Neural progenitor cell (in vitro differentiated cells): Measurements from ENCODE around the gene BLZF1. TPM values are rescaled to one million over a fixed set of nuclear protein-coding genes. Genes with fewer than 3 reads are reported as not detected.

Source experiments
- DNase-seq: peaks from one replicate; pipeline ENCODE4 v3.0.0-alpha.2; 2016; ENCODE audit warnings: low spot score
- H2AFZ ChIP-seq: fragments of 200-600 bp; sonication (generic); replicated peaks from 2 replicates; pipeline ENCODE4 v1.6.1; 2016; ENCODE audit warnings: antibody characterized with exemption
- H3F3A ChIP-seq: fragments of 200-600 bp; sonication (generic); 2 replicates; pipeline ENCODE4 v1.6.1; 2016; ENCODE audit warnings: antibody characterized with exemption, low read depth
- H3K27ac ChIP-seq: fragments of 200-600 bp; sonication (generic); 2 replicates; pipeline ENCODE4 v1.5.1; 2016; ENCODE audit warnings: mild to moderate bottlenecking
- H3K27me3 ChIP-seq: fragments of 200-600 bp; sonication (generic); 2 replicates; pipeline ENCODE4 v1.6.1; 2016; ENCODE audit warnings: mild to moderate bottlenecking, moderate library complexity
- H3K36me3 ChIP-seq: fragments of 200-600 bp; sonication (generic); 2 replicates; pipeline ENCODE4 v1.5.1; 2016
- H3K4me1 ChIP-seq: fragments of 200-600 bp; sonication (generic); 2 replicates; pipeline ENCODE4 v1.6.1; 2016; ENCODE audit warnings: mixed run types
- H3K4me2 ChIP-seq: fragments of 200-600 bp; sonication (generic); 2 replicates; pipeline ENCODE4 v1.6.1; 2016
- H3K4me3 ChIP-seq: fragments of 200-600 bp; sonication (generic); 2 replicates; pipeline ENCODE4 v1.5.1; 2016
- H3K79me2 ChIP-seq: fragments of 200-600 bp; sonication (generic); 2 replicates; pipeline ENCODE4 v1.6.1; 2016; ENCODE audit warnings: low read depth
- H3K9ac ChIP-seq: fragments of 200-600 bp; sonication (generic); 2 replicates; pipeline ENCODE4 v1.6.1; 2016
- H3K9me3 ChIP-seq: fragments of 200-600 bp; sonication (generic); 2 replicates; pipeline ENCODE4 v1.5.1; 2016; ENCODE audit warnings: low read depth
- H4K20me1 ChIP-seq: fragments of 200-600 bp; sonication (generic); 2 replicates; pipeline ENCODE4 v1.6.1; 2016; ENCODE audit warnings: low read depth
- H3K27ac Mint-ChIP-seq: 3 replicates; pipeline ENCODE4 v1.8.0; 2021; ENCODE audit warnings: mixed read lengths
- H3K27me3 Mint-ChIP-seq: 2 replicates; pipeline ENCODE4 v1.8.0; 2022; ENCODE audit warnings: low read depth, mild to moderate bottlenecking, inconsistent platforms, moderate library complexity, mixed read lengths; ENCODE audit not compliant: insufficient read depth
- H3K36me3 Mint-ChIP-seq: 3 replicates; pipeline ENCODE4 v1.8.0; 2021; ENCODE audit warnings: mixed read lengths
- H3K4me1 Mint-ChIP-seq: 3 replicates; pipeline ENCODE4 v1.8.0; 2021; ENCODE audit warnings: mixed read lengths
- H3K4me3 Mint-ChIP-seq: 3 replicates; pipeline ENCODE4 v1.8.0; 2021; ENCODE audit warnings: mild to moderate bottlenecking, moderate library complexity, mixed read lengths
- H3K9me3 Mint-ChIP-seq: 3 replicates; pipeline ENCODE4 v1.8.0; 2020; ENCODE audit warnings: mixed read lengths
- CTCF ChIP-seq: fragments of 200-600 bp; sonication (generic); IDR thresholded peaks from 2 replicates; pipeline ENCODE4 v1.5.1; 2017; ENCODE audit warnings: antibody characterized with exemption, mild to moderate bottlenecking
- EZH2 ChIP-seq: fragments of 200-600 bp; sonication (generic); IDR thresholded peaks from 2 replicates; pipeline ENCODE4 v1.6.1; 2017; ENCODE audit warnings: antibody characterized with exemption, mild to moderate bottlenecking, moderate library complexity
- EZH2phosphoT487 ChIP-seq: fragments of 200-600 bp; sonication (generic); IDR thresholded peaks from 2 replicates; pipeline ENCODE4 v1.6.1; 2017; ENCODE audit warnings: antibody characterized with exemption
- total RNA-seq: library from RNA; depleted of rRNA; stranded (reverse); fragments of >200 nt; gene quantifications from 2 replicates; pipeline ENCODE4 v1.2.3, GENCODE V29; 2015; ENCODE audit warnings: low replicate concordance

The BLZF1 gene
- total RNA-seq, 1 donor from 2014 or later = 25.2 TPM

GRCh38 chr1:169345511-169345910, 22.5 kb upstream of the BLZF1 start:
- no peak overlapping the region for H3K4me3 Mint-ChIP-seq
- H3K9ac ChIP-seq = no peak overlapping the region
- no peak overlapping the region for H2AFZ ChIP-seq
- H3K9me3 Mint-ChIP-seq = peaks cover 4% of the 10 kb centered on the region
- no peaks in the 10 kb centered on the region for H3K4me1 Mint-ChIP-seq
- no peaks in the 10 kb centered on the region for H3K9me3 ChIP-seq
- no peak overlapping the region for H3K27ac ChIP-seq
- no peaks in the 10 kb centered on the region for H3K4me1 ChIP-seq
- no peaks in the 10 kb centered on the region for H3K36me3 ChIP-seq
- H3K27ac Mint-ChIP-seq = no peak overlapping the region
- H3K27me3 ChIP-seq = no peaks in the 10 kb centered on the region
- peaks cover 5% of the 10 kb centered on the region for H3K36me3 Mint-ChIP-seq
- no peak overlapping the region for H3K4me2 ChIP-seq
- no peaks in the 10 kb centered on the region for H4K20me1 ChIP-seq
- TF ChIP-seq CTCF = no peak
- no peak for TF ChIP-seq EZH2
- no peak for TF ChIP-seq EZH2phosphoT487
- H3K27me3 Mint-ChIP-seq = no peaks in the 10 kb centered on the region
- H3F3A ChIP-seq = no peaks in the 10 kb centered on the region
- H3K4me3 ChIP-seq = no peak overlapping the region
- no peak for DNase-seq
- H3K79me2 ChIP-seq = peaks cover 3% of the 10 kb centered on the region

DNA sequence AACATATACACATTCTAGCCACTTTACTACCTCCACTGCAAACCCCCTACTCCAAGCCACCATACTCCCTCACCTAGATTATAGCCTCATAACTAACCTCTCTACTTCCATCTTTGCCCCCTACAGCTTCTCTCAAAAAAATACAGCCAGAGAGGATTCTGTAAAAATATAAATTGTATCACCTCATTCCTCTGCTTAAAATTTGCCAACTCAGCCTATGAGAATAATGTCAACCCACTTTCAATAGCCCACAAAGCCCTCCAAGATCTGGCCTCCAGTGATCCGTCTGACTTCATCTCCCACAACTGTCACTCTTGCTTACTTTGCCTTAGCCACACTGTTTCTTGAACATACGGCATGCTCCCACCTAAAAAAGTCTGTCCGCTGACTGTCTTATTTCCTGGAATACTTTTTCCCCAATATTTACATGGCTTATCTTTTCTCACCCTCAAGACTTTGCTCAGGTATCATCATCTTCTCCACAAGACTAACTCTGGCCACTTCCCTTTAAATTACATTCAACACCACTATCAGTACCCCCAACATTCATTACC, 21.9 kb upstream of the BLZF1 start:
- Histone ChIP-seq H2AFZ (no peak overlapping the region), H3K27me3 (no peaks in the 10 kb centered on the region), H3K4me2 (no peak overlapping the region), H3K36me3 (no peaks in the 10 kb centered on the region), H3K4me1 (no peaks in the 10 kb centered on the region), H3K9me3 (no peaks in the 10 kb centered on the region), H3K27ac (no peak overlapping the region), H3F3A (no peaks in the 10 kb centered on the region), H4K20me1 (no peaks in the 10 kb centered on the region), H3K9ac (no peak overlapping the region), H3K4me3 (no peak overlapping the region), H3K79me2 (peaks cover 3% of the 10 kb centered on the region)
- Mint-ChIP-seq H3K4me3 (no peak overlapping the region), H3K4me1 (no peaks in the 10 kb centered on the region), H3K36me3 (peaks cover 1% of the 10 kb centered on the region), H3K27ac (no peak overlapping the region), H3K27me3 (no peaks in the 10 kb centered on the region), H3K9me3 (no peaks in the 10 kb centered on the region)
- TF ChIP-seq EZH2 = no peak
- TF ChIP-seq CTCF = no peak
- no peak for TF ChIP-seq EZH2phosphoT487
- no peak for DNase-seq

DNA sequence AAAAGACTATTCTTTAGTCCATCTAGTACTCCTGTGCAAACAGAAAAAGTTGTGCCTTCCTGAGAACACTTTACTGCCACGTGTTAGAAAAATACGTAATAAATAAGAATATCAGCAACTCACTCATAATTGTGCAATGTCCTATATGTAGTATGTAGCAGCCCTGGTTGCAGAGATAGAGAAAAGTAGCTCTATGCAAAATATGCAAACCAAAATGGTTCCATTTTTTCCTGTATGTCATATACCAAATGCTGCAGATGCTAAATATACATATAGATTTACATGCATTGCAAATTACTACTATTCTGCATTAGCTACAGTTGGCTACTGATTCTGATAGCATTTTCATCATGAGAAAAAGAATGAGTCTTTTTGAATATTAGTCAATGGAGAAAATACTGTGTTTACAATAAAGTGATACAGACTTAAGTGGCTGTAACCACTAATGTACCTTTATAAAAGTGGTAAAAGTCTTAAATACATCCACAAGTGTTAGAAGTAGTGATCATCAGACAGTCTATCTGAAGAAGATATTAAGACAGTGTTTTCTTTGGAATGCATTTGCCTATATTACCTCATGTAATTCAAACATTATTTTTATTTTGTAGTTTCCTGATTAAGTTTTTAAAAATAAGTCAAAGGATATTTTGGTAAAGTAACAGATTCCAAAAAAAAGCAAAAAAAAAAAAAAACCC, 20.2 kb upstream of the BLZF1 start:
- no peaks in the 10 kb centered on the region for H4K20me1 ChIP-seq
- no peaks in the 10 kb centered on the region for H3K4me1 Mint-ChIP-seq
- TF ChIP-seq EZH2 (no peak), CTCF (no peak), EZH2phosphoT487 (no peak)
- H3F3A ChIP-seq = no peaks in the 10 kb centered on the region
- H3K4me2 ChIP-seq = no peak overlapping the region
- no peak overlapping the region for H3K27ac ChIP-seq
- no peak overlapping the region for H3K27ac Mint-ChIP-seq
- no peak overlapping the region for H3K9ac ChIP-seq
- H3K9me3 Mint-ChIP-seq = peaks cover 10% of the 10 kb centered on the region
- no peak overlapping the region for H3K4me3 ChIP-seq
- no peaks in the 10 kb centered on the region for H3K27me3 ChIP-seq
- no peaks in the 10 kb centered on the region for H3K9me3 ChIP-seq
- H3K36me3 Mint-ChIP-seq = no peaks in the 10 kb centered on the region
- no peak overlapping the region for H2AFZ ChIP-seq
- no peaks in the 10 kb centered on the region for H3K36me3 ChIP-seq
- H3K4me1 ChIP-seq = no peaks in the 10 kb centered on the region
- no peaks in the 10 kb centered on the region for H3K27me3 Mint-ChIP-seq
- peaks cover 3% of the 10 kb centered on the region for H3K79me2 ChIP-seq
- H3K4me3 Mint-ChIP-seq = no peak overlapping the region
- DNase-seq = no peak
